OCI-LY7 (cell line): ENCODE results near the gene UBE2A. TPM values are rescaled to one million over a fixed set of nuclear protein-coding genes. Genes with fewer than 3 reads are reported as not detected.
A peak's percentile ranks its signal among the peaks of the same experiment; 100 is the strongest.

ENCODE experiments used
- BruUV-seq: library from RNA; stranded (reverse); fragments of 400-500 nt; replicated peaks from 2 replicates; lab custom pipeline; 2021; lab: Mats Ljungman, UMichigan
- CTCF ChIA-PET: fragments of 300-600 bp; sonication (Branson Sonifier 250); formaldehyde crosslinking; loops from one replicate; lab custom pipeline; 2022; ENCODE audit warnings: antibody characterized with exemption; ENCODE audit not compliant: unreplicated experiment; lab: Charles Lee
- POLR2A ChIA-PET: fragments of 300-600 bp; sonication (Branson Sonifier 250); formaldehyde crosslinking; loops from one replicate; lab custom pipeline; 2022; ENCODE audit warnings: antibody characterized with exemption; lab: Charles Lee
- DNase-seq: peaks from one replicate; pipeline ENCODE4 v3.0.0-alpha.2; 2015; ENCODE audit warnings: low spot score
- H2AFZ ChIP-seq: fragments of 200-600 bp; sonication (generic), shearing (Covaris generic); 2 replicates; pipeline ENCODE4 v1.6.1; 2014; ENCODE audit warnings: mild to moderate bottlenecking, antibody characterized with exemption, low read length, moderate library complexity
- H3K27ac ChIP-seq: fragments of 200-600 bp; sonication (generic); 2 replicates; pipeline ENCODE4 v1.5.1; 2014; ENCODE audit warnings: mixed run types, low read depth, mild to moderate bottlenecking, moderate library complexity, low read length, inconsistent platforms; ENCODE audit not compliant: poor library complexity, severe bottlenecking
- H3K36me3 ChIP-seq: fragments of 200-600 bp; sonication (generic); 2 replicates; pipeline ENCODE4 v1.6.1; 2014; ENCODE audit warnings: mild to moderate bottlenecking, antibody characterized with exemption, low read length, moderate library complexity, mixed read lengths; ENCODE audit not compliant: insufficient read depth
- H3K4me1 ChIP-seq: fragments of 200-600 bp; sonication (generic); 2 replicates; pipeline ENCODE4 v1.5.1; 2014; ENCODE audit warnings: mild to moderate bottlenecking, low read length; ENCODE audit not compliant: insufficient read depth, poor library complexity, severe bottlenecking
- H3K4me2 ChIP-seq: fragments of 200-600 bp; sonication (generic); 2 replicates; pipeline ENCODE4 v1.6.1; 2014; ENCODE audit warnings: mild to moderate bottlenecking, low read length
- H3K4me3 ChIP-seq: fragments of 200-600 bp; sonication (generic); 2 replicates; pipeline ENCODE4 v1.5.1; 2014; ENCODE audit warnings: mild to moderate bottlenecking, low read depth, low read length; ENCODE audit not compliant: poor library complexity, severe bottlenecking
- H3K79me2 ChIP-seq: fragments of 200-600 bp; sonication (generic); 2 replicates; pipeline ENCODE4 v1.6.1; 2016; ENCODE audit warnings: low read depth, mild to moderate bottlenecking, low read length, moderate library complexity, mixed read lengths; ENCODE audit not compliant: insufficient read depth
- H3K9me2 ChIP-seq: fragments of 200-600 bp; sonication (generic); 2 replicates; pipeline ENCODE4 v1.6.1; 2016; ENCODE audit warnings: mild to moderate bottlenecking, low read length, mixed read lengths; ENCODE audit not compliant: insufficient read depth
- H3K9me3 ChIP-seq: fragments of 200-600 bp; sonication (generic); 2 replicates; pipeline ENCODE4 v1.6.1; 2014; ENCODE audit warnings: mild to moderate bottlenecking, mixed run types, low read length, mixed read lengths
- H4K20me1 ChIP-seq: fragments of 200-600 bp; sonication (generic); 2 replicates; pipeline ENCODE4 v1.6.1; 2014; ENCODE audit warnings: mild to moderate bottlenecking, antibody characterized with exemption, low read length, moderate library complexity, mixed read lengths; ENCODE audit not compliant: insufficient read depth
- CTCF ChIP-seq: fragments of 200-600 bp; sonication (generic); conservative IDR thresholded peaks from 2 replicates; pipeline ENCODE4 v1.5.1; 2014; ENCODE audit warnings: mild to moderate bottlenecking, antibody characterized with exemption, low read length, moderate library complexity, mixed read lengths
- EZH2phosphoT487 ChIP-seq: fragments of 200-600 bp; sonication (generic); IDR thresholded peaks from 2 replicates; pipeline ENCODE4 v1.6.1; 2018; ENCODE audit warnings: low read depth, borderline replicate concordance, mild to moderate bottlenecking, mixed run types, antibody characterized with exemption, low read length, moderate library complexity, mixed read lengths
- intact Hi-C: fragments of 100-400 bp; cut with micrococcal nuclease; formaldehyde crosslinking; loops from one replicate; pipeline ENCODE4 v1.10.0; 2022; ENCODE audit not compliant: unreplicated experiment
- total RNA-seq, 2 experiments: library from RNA; depleted of rRNA in 1 of 2; stranded (reverse); fragments of >200 nt in 1 of 2; shearing (Covaris generic) in 1 of 2; gene quantifications; 2 replicates each; pipeline ENCODE4 v1.2.3, GENCODE V29; 2014 to 2022

UBE2A gene
- total RNA-seq, 2 experiments from 2014 or later, result 30.0 to 56.0 TPM

GRCh38 chrX:119605464-119606279 is 31.3 kb downstream of the UBE2A start:
- intact Hi-C loops, result loop anchor here (2.0 to 10.0 kb wide), 3 partner anchors 87 to 149 kb away; partner anchors contain the start of genes SEPTIN6 and SOWAHD
- Histone ChIP-seq H3K27ac (peak overlapping the region; percentile 68), H3K4me3 (peak overlapping the region; percentile 90), H3K4me1 (peaks cover 24% of the 10 kb centered on the region), H3K36me3 (peaks cover 32% of the 10 kb centered on the region), H4K20me1 (no peaks in the 10 kb centered on the region; the same call in 1 of the 2 replicates), H3K4me2 (peak overlapping the region; percentile 80), H3K9me3 (no peaks in the 10 kb centered on the region), H3K79me2 (peaks cover 48% of the 10 kb centered on the region), H3K9me2 (no peaks in the 10 kb centered on the region), H2AFZ (no peak overlapping the region)
- CTCF ChIA-PET, result interaction anchor here (0.5 to 1.1 kb wide), 6 partner anchors 89 to 273 kb away, joined by 3 to 20 read pairs (median 3); no protein-coding TSS in a partner anchor
- POLR2A ChIA-PET, result interaction anchor here (0.6 to 1.2 kb wide), 5 partner anchors 14 to 80 kb away, joined by 3 to 6 read pairs (median 5); no protein-coding TSS in a partner anchor
- DNase-seq, result peak; percentile 54
- no peak for TF ChIP-seq CTCF
- TF ChIP-seq EZH2phosphoT487, result no peak
- no TSS peak for BruUV-seq

GRCh38 chrX:119606280-119607017 is 32.1 kb downstream of the UBE2A start, which contains the start of gene NKRF:
NKRF (minus strand) TSS chrX:119606424.
- TSS peak; percentile 81 for BruUV-seq
- peak; percentile 90 for DNase-seq
- H3K4me1 ChIP-seq, result peaks cover 24% of the 10 kb centered on the region
- ChIA-PET CTCF (interaction anchor here (0.7 to 1.1 kb wide), 4 partner anchors 88 to 158 kb away, joined by 3 to 20 read pairs (median 3); no protein-coding TSS in a partner anchor), POLR2A (interaction anchor here (0.6 to 1.2 kb wide), 8 partner anchors 15 to 185 kb away, joined by 3 to 6 read pairs (median 4); partner anchors contain the start of gene RPL39)
- H3K36me3 ChIP-seq, result peaks cover 27% of the 10 kb centered on the region
- H3K79me2 ChIP-seq, result peaks cover 42% of the 10 kb centered on the region
- H3K9me3 ChIP-seq, result no peaks in the 10 kb centered on the region
- peak within 1 kb of the TSS; percentile 69; the same call in 1 of the 2 replicates for H2AFZ ChIP-seq
- TF ChIP-seq EZH2phosphoT487, result no peak
- no peak for TF ChIP-seq CTCF
- no peaks in the 10 kb centered on the region; the same call in 1 of the 2 replicates for H4K20me1 ChIP-seq
- H3K27ac ChIP-seq, result peak within 1 kb of the TSS; percentile 68
- intact Hi-C loops, result loop anchor here (2.0 to 10.0 kb wide), 3 partner anchors 86 to 148 kb away; partner anchors contain the start of genes SEPTIN6 and SOWAHD
- H3K4me3 ChIP-seq, result peak within 1 kb of the TSS; percentile 90
- no peaks in the 10 kb centered on the region for H3K9me2 ChIP-seq
- peak within 1 kb of the TSS; percentile 80 for H3K4me2 ChIP-seq
